GM12878 (cell line): ENCODE measurements around the gene MCC. TPM values are rescaled to one million over a fixed set of nuclear protein-coding genes. Genes with fewer than 3 reads are reported as not detected.

Experiments used
- MYB ChIP-seq: fragments of 150-350 bp; IDR thresholded peaks from 2 replicates; pipeline ENCODE4 v1.6.1; 2014; ENCODE audit warnings: mild to moderate bottlenecking, low read depth, low read length, borderline replicate concordance
- PRDM15 ChIP-seq: fragments of 450-650 bp; formaldehyde crosslinking; IDR thresholded peaks from 2 replicates; pipeline ENCODE4 v1.4.0; 2020; ENCODE audit warnings: mild to moderate bottlenecking, moderate library complexity
- USF2 ChIP-seq: IDR thresholded peaks from 2 replicates; pipeline ENCODE4 v1.6.1; 2011; ENCODE audit warnings: low read depth, low read length, improper control_type of control experiment, borderline replicate concordance
- ZBTB11 ChIP-seq: fragments of 450-650 bp; formaldehyde crosslinking; IDR thresholded peaks from 2 replicates; pipeline ENCODE4 v1.5.0; 2022; ENCODE audit warnings: mild to moderate bottlenecking, missing genetic modification characterization
- polyA plus RNA-seq, 11 experiments: library from polyadenylated mRNA; depleted of rRNA in 4 of 11; unstranded in 6 of 11; stranded (reverse) in 5 of 11; fragments of >200 nt; fragmentation: Nextera tagmentation in 4 of 11; fragmentation: Illumina TruSeq in 1 of 11; extraction: Ambion mirVana in 4 of 11; extraction: Trizol in 1 of 11; gene quantifications; 1 replicate in 1 of 11; 2 replicates in 10 of 11; pipeline versions ENCODE4 v1.2.1 to v1.2.3, GENCODE V29; 2011 to 2016; ENCODE audit warnings: inconsistent platforms in 2 of 11, missing spikeins in 2 of 11, low read depth in 1 of 11
- total RNA-seq, 4 experiments: library from RNA; depleted of rRNA in 3 of 4; stranded (reverse); fragments of >200 nt in 3 of 4; fragmentation: Illumina TruSeq in 1 of 4; extraction: Trizol in 1 of 4; gene quantifications; 2 replicates each; pipeline versions ENCODE4 v1.2.1 to v1.2.3, GENCODE V29; 2013 to 2021

The MCC gene
- total and polyA plus RNA-seq, 10 of the 15 experiments (the other 5 are each of a cell fraction or from before 2014, with no cell fraction given) = 0.03 to 0.86 (median 0.16) TPM

GRCh38 chr5:113119246-113119924 is 368.9 kb downstream of the MCC start (continued):
- TF ChIP-seq USF2 (no peak), ZBTB11 (CRISPR knock-in tag) (no peak), PRDM15 (CRISPR knock-in tag) (no peak), MYB (no peak)
